Measurements from ENCODE around the gene TSPO2.
A peak's percentile ranks its signal among the peaks of the same experiment; 100 is the strongest.

Gene TSPO2

DNA sequence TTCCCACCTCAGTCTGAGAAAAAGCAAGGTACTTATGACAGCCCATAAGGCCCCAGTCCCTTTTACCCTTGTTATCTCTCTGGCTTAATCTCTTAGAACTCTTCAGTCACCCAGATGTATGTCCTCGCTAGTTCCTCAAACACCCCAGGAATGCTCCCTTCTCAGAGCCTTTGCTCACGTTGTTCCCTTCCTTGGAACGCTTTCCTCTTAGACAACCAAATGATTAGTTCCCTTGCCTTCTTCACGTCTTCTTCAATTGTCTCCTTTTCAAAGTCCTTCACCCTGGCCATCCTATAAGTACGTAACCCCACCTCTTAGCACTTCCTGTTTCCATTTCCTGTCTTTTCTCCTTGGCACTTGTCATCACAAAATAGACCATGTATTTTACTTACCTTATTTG lies 9.6 kb downstream of the TSPO2 start:
- DNase-seq: peak; percentile 23

DNA sequence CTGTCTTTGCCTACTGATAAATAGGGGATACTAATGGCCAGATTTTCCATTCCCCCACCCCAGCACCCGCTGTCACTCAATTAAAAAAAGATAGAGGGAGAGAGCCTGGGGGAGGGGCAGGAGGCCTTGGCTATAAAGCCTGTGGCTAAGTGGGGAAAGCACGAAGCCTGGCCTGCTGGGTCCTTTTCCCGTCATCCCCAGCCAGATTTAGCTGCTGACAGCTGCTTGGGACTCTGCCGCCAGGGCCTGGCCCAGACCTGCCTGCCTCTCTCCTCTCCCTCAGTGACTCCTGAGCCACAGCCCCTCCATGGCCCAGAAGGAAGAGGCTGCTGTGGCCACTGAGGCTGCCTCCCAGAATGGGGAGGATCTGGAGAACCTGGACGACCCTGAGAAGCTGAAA lies 10.8 kb downstream of the TSPO2 start, which contains the start of gene APOBEC2:
TSS of gene APOBEC2 (plus strand) at position 162 of the 400 bp plus-strand sequence. CDS start at position 308, 146 bp downstream.
- DNase-seq: no peak

DNA sequence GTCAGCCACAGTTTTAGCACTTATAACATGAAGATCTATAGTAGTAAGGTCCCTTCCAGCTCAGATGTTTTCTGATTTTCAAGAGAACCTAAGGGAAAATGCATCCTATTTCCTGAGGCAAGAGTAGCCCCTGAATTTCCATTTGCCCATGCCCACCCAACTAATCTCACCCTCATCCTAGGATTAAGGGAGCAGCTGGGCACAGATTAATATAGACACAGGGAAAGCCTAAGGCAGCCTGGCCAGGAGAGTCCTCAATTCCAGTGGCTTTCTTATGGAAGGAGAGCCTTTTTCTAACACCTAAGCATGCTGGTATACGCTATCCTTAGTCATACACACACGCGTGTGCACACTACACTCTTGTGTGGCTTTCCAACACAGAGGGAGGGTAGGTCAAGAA lies 12.2 kb downstream of the TSPO2 start:
- DNase-seq: no peak

DNA sequence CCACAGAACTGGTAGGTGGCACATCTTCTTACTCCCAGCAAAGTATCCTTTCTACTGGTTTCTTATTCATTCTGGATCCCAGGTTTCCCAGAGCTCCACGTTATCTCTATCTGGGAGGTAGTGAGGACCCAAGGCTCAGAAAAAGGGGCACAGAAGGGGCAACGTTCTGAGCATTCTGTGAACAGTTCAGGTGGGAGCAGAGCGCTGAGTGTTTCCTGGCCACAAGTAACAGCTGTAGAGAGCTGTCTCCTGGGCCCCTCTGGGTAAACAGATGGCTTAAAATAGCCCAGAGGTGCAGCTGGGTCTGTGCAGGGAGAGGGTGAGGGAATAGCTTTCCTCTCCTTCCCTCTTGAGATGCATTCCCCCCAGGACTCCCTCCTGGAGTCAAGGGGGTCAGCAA lies 12.9 kb downstream of the TSPO2 start:
- no peak for DNase-seq

DNA sequence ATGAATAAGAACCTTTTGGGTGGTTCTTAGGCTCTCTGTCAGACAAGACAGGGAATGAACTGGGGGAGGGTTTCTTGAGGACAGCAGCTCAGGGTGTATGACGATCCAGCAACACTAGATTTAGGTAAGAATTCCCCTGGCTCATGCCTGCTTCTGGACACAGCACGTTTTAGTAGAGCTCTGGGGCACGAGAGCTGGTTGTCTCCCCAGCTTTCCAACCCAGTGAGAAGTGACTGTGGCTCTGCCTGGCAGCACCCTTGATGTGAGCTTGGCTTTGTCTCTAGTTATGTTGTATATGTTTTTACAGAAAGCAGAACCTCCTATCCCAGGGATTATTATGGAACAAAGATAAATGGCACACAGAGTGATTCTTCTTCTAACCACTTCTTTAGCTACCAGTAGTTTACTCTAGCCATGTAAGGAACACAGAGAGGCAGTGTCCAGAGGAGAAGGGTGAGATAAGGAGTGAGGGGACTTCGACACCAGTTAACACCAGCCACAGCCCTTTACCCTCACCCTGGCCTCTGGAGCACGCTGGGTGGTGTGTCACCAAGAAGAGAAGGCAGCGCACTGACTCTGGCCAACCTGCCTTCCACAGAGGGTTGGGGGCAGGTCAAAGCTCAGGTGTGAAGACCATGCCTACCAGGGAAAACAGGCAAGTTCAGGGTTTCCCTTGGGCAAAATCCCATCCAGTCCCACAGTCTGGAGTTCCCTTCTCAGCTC lies 14.7 kb downstream of the TSPO2 start:
- DNase-seq: no peak

GRCh38 chr6:41058783-41059181 lies 16.5 kb downstream of the TSPO2 start:
- no peak for DNase-seq

DNA sequence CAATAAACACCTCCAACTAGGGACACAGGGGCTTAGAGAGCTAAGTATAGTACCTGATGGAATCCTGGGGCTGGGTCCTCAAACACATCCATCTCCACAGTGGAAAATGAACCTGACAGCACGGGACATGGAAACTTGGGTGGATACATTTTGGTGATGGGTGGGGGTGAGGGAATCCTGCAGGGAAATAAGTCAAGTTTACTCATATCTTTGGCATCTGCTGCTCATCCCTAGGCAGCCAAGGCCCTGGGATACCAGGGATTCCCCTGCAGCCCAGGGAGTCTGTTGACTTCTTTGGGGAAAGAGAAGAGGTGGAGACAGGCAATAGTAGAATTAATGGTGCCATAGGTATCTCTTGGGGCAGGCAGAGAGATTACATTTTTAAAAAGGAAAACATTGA lies 17.3 kb downstream of the TSPO2 start:
- no peak for DNase-seq

DNA sequence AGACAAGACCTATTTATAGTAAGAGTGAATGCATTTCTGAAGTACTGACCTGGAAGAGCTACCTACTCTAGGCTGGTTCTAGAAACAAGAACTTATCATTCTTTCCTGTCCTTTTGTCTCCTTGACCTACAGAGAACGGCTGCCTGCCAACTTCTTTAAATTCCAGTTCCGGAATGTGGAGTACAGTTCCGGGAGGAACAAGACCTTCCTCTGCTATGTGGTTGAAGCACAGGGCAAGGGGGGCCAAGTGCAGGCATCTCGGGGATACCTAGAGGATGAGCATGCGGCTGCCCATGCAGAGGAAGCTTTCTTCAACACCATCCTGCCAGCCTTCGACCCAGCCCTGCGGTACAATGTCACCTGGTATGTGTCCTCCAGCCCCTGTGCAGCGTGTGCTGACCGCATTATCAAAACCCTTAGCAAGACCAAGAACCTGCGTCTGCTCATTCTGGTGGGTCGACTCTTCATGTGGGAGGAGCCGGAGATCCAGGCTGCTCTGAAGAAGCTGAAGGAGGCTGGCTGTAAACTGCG lies 19.0 kb downstream of the TSPO2 start:
- DNase-seq: no peak

DNA sequence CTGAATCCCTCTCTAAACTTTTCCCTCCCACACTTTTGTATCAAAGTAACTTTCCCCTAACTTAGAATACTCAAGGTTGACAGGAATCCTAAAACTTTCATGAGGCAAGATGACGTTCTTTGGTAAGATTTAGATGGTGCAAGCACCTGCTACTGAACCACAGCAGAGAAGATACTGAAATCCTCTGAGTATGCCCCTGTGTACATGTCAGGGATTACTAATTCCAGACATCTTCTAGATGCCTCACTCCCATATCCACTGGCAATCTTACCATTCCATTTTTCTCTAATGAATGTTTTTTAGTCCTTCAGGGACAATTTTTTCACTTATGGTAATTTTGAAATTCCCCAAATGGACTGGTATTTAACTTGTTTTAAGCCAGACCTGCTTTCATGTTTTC lies 19.8 kb downstream of the TSPO2 start:
- DNase-seq: no peak

DNA sequence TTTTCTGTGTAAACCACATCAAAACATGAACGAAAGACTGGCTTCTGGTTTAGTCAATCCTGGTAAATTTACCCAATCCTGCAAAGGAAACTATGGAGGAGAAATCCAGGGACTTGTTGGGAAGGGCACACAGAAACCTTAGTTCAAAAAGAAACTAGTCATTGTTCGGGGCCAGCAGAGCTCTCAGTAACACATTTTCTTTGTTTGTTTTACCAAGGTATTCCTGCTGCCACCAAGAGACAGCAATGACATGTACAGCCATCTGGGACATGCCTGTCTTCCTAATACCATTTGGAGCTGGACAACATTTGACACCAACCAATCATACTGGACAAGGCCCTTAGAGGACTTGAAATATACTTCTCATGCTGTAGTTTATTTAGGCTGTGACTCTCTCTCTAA lies 21.6 kb downstream of the TSPO2 start:
- no peak for DNase-seq

- no peak for DNase-seq
Measured at GRCh38 chr6:41064841-41065240, 22.6 kb downstream of the TSPO2 start.

DNA sequence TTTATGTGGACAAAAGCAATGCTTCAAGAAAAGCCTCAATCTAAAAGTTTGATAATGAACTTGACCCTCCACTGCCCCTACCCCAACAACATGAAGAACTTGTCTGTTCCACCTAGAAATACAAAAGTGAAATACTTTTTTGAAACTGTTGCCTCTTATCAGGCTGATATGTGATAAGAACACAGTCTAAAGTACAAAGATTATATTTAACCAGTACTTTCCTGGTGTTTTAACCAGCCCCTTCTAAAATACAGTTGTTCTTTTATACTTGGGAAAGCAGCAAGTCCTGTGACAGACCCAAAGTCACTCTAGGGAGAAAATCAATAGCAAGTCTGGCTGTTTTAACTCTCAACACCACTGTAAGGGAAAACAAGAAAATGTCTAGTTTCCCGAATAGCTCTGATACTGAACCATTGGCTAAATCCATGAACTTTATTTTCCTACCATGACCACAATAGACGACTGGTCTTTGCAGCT lies 23.3 kb downstream of the TSPO2 start:
- DNase-seq: no peak

- DNase-seq: peak; percentile 82
Measured at GRCh38 chr6:41066867-41067304, 24.6 kb downstream of the TSPO2 start.

- DNase-seq: peak; percentile 92
Measured at GRCh38 chr6:41071501-41071922, 29.2 kb downstream of the TSPO2 start.

- peak; percentile 100 for DNase-seq
Measured at GRCh38 chr6:41071923-41072835, 29.9 kb downstream of the TSPO2 start, which contains the start of gene OARD1. Gene OARD1, minus strand, starts transcription at chr6:41072356. Its CDS starts 722 bp downstream, at chr6:41071634.

DNA sequence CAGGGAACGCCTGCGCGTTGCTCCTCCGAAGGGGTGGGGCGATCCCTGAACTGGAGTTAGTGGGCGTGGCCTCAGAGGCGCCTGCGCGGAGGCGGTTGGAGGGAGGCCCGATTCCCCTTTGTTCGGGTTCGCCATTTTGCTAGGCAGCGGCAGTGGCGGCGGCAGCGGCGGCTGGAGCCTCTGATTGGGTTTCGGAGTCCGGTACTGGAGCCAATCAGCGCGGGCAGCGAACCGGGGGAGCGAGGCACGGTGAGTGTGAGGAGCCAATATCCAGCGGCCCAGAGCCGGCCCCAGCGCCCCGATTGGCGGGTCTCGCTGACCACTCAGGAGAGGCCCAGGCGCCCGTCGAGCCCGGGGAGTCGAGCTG lies 30.6 kb downstream of the TSPO2 start, which contains the start of gene NFYA:
TSS of gene NFYA (plus strand) at position 139 of the 367 bp plus-strand sequence. CDS start 6,116 bp downstream, outside the sequence.
- no peak for DNase-seq

DNA sequence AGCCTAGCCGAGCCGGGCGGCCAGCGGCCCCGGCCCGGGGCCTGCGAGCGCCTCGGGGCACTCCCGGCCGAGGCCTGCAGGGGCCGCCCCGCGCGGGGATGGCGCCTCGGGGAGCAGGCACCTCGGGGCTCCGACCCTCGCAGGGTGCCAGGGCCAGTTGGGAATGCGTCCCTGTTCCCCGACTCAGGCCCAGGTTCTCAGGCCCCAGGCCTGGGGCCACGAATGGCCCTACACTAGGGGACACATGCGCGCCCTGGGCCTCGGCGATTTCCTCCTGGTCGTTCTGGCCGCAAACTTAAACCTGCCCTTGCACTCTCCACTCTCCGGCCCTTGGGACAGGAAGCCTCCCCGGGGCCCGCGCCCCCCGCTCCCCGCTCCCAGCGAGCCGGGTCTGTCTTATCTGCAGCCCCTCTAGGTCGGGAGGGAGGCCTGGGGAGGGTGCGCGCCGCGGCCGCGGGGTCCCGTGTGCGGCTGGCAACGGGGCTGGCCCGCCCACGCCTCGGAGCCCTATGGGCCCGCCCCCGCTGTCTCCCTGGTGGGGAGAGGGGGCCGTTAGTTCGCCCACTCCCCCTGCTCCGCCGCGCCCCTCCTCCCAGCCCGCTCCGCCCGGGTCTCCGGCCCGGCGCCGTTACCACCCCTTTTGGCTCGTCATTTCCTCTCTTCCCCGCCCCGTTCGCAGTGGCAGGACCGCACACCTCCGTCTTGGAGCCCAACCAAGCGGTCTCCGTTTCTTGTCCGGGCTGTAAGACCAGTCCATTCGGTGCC lies 31.1 kb downstream of the TSPO2 start:
- peak; percentile 67 for DNase-seq

DNA sequence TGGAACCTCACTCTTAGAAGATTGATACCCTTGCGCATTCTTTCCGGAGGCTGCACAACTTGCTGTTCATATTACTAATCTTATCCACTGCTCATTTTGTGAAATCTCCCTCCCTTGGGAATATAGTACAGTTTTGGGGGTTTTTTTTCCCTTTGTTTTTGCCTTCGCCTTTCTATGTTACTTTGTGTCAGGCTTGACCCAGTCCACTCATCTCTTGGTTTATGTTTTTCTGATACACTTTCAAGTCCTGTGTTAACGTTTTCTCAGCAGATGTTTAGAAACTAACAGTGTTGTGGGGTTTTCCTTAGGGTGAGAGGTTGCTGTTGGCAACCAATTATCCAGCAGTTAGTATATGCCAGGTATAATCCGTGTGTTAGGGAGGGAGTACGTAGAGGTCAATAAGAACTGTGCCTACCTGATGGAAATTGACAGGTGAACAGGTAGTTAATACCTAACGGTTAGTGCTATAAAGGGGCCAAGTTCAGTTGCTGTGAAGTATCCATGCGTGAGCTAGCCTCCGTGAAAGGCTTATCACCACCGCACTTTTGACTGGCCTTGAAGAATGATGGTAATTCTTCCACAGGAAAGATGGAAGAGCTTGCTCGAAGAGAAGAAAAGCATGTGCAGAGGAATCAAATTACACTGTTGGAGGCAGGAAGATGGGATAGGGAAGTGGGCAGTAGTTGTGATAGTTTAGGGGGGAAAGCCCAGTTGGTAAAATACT lies 31.9 kb downstream of the TSPO2 start:
- peak; percentile 5 for DNase-seq

DNA sequence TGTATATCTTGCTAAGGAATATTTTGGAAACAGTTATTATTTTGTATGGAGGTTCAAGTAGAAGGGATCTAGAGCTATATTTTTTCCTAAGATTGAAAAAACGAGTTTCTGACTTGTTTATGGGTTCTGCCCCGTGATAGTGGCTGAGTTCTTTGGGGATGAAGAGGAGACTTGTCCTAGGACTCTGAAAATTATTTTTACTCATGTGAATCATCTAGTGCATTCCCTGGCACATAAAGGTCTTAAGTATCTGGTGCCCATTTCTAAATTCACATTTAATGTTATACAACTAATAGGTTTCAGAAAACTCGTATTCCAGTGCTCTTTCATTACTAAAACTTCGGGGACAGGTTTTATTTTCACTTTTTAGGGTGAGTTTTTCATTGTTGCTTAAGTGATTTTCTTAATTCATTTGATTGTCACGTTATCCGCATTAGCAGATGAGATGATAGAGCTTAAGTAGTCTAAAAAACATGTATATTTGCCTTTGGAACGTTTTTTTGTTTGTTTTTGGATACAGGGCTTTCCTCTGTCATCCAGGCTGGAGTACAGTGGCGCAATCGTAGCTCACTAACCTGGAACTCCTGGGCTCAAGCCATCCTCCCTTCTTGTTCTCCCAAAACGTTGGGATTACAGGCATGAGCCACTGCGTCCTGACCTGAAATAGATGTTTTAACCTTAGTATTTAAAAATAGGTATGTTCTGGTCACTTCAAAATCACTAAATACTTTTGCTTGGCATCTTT lies 32.6 kb downstream of the TSPO2 start:
- DNase-seq: no peak

DNA sequence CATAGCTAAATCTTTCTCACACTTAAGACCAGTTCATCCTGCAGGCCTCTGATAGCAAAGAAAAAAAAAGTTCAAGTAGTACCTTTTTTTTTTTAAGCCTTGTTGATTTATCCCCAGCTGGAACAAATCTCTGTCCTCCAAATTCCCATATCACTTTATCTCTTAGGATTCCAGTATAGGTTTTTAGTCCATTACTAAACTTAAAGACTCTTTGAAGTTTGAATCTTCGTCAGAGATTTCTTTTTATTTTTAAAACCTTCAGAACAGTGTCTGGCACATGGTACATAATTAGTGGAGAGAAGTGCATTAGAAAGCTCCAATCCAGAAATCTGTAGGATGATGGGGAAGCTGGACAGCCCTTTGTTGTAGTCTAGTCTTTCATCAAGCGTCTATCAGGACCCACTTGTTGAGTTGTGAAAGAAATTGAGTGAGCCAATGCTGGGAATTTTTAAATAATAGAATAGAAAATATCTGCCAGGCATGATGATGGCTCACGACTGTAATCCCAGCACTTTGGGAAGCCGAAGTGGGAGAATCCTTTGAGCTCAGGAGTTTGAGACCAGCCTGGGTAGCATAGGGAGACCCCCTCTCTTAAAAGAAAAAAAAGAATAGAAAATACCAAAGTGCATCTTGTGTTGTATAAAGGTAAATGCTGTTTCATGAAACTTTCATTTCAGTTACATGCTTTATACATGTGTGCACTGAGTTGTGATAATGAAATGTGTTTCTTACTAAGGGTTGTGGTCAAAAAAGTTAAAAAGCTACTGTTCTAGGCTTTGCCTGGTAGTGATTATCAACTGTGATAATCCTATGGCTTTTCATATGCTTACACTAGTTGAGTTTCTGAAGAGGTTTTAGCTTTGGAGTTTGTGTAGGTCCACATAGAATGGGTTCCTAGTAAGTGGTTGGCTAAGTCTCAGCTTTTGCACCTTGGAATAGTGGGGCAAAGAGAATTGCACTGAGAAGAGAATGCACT lies 33.7 kb downstream of the TSPO2 start:
- no peak for DNase-seq

Data from suppressor macrophage treated with lipopolysaccharide for 4 hours (primary cell).